ENCODE results near the gene ZNF564. TPM values are rescaled to one million over a fixed set of nuclear protein-coding genes. Genes with fewer than 3 reads are reported as not detected.

Gene ZNF564
- total and polyA plus RNA-seq, 2 of the 8 experiments (the other 6 are each of a cell fraction or from before 2014, with no cell fraction given), result 0.89 to 10.4 TPM

- TF ChIP-seq TAF7 (optimal IDR thresholded peaks at IDR 0.05; ENCODE audit: borderline replicate concordance, low read depth, low read length) (no peak), CBX5 (IDR thresholded peaks at IDR 0.05; ENCODE audit: low read depth, low read length) (no peak), KDM1A (IDR thresholded peaks at IDR 0.05; ENCODE audit: borderline replicate concordance, low read length) (no peak), POU5F1 (IDR thresholded peaks at IDR 0.05; ENCODE audit: low read depth, low read length) (no peak), KDM4A (IDR thresholded peaks at IDR 0.05; ENCODE audit: low read depth, low read length, severe bottlenecking) (peak; percentile 52), SP2 (IDR thresholded peaks at IDR 0.05; ENCODE audit: low read length) (no peak), CHD2 (IDR thresholded peaks at IDR 0.05; ENCODE audit: low read length) (no peak), RNF2 (IDR thresholded peaks at IDR 0.05; ENCODE audit: borderline replicate concordance, low read depth, low read length, missing control alignments, poor library complexity, severe bottlenecking) (no peak), FOSL1 (IDR thresholded peaks at IDR 0.05; ENCODE audit: insufficient read depth, low read depth, low read length) (no peak), RAD21 (IDR thresholded peaks at IDR 0.05 in 1 of 2, conservative IDR thresholded peaks at IDR 0.05 in 1 of 2; ENCODE audit: low read depth in 2 of 2, low read length in 2 of 2) (peak; percentile 46 to 68; a peak in 3 of 4 replicates), JUND (IDR thresholded peaks at IDR 0.05; ENCODE audit: low read length) (no peak), POLR2A (IDR thresholded peaks at IDR 0.05; ENCODE audit: control extremely low read depth in 1 of 2, low read depth in 2 of 2, low read length in 2 of 2) (no peak), TCF12 (IDR thresholded peaks at IDR 0.05; ENCODE audit: low read depth, low read length) (no peak), SIX5 (IDR thresholded peaks at IDR 0.05; ENCODE audit: low read depth, low read length) (no peak)
Measured at GRCh38 chr19:12555456-12555930, 4.2 kb upstream of the ZNF564 start (continued).
